Progenitor cell of endocrine pancreas (in vitro differentiated cells): ENCODE results near the gene MYO5C. TPM values are rescaled to one million over a fixed set of nuclear protein-coding genes. Genes with fewer than 3 reads are reported as not detected.
A peak's percentile ranks its signal among the peaks of the same experiment; 100 is the strongest.

Source experiments
- DNase-seq: peaks from one replicate; pipeline ENCODE4 v3.0.0; 2021; ENCODE audit warnings: low spot score; ENCODE audit not compliant: unreplicated experiment
- H3K27ac Mint-ChIP-seq: 2 replicates; pipeline ENCODE4 v1.8.0; 2021; ENCODE audit warnings: mild to moderate bottlenecking, moderate library complexity, mixed read lengths
- H3K27me3 Mint-ChIP-seq: 2 replicates; pipeline ENCODE4 v1.8.0; 2021; ENCODE audit warnings: mixed read lengths
- H3K36me3 Mint-ChIP-seq: 2 replicates; pipeline ENCODE4 v1.8.0; 2022; ENCODE audit warnings: mixed read lengths; ENCODE audit not compliant: insufficient read depth
- H3K4me1 Mint-ChIP-seq: 2 replicates; pipeline ENCODE4 v1.8.0; 2021; ENCODE audit warnings: low read depth, mixed read lengths
- H3K4me3 Mint-ChIP-seq: 2 replicates; pipeline ENCODE4 v1.8.0; 2021; ENCODE audit warnings: low read depth, mild to moderate bottlenecking, moderate library complexity, mixed read lengths
- H3K9me3 Mint-ChIP-seq: 2 replicates; pipeline ENCODE4 v1.8.0; 2021; ENCODE audit warnings: low read depth, mixed read lengths
- total RNA-seq: library from RNA; stranded (reverse); gene quantifications from 2 replicates; pipeline ENCODE4 v1.2.1, GENCODE V29; 2021
- TF ChIP-seq, protein P1 (sequence below): fragments of 200-600 bp; sonication (generic); IDR thresholded peaks from one replicate; pipeline ENCODE4 v1.5.0; 2021; ENCODE audit warnings: antibody characterized with exemption, mild to moderate bottlenecking; ENCODE audit not compliant: unreplicated experiment

The MYO5C gene
- total RNA-seq, 1 donor from 2014 or later = 65.6 TPM

- Mint-ChIP-seq H3K27me3 (no peaks in the 10 kb centered on the region), H3K9me3 (no peaks in the 10 kb centered on the region), H3K4me3 (peak overlapping the region; percentile 80), H3K36me3 (peaks cover 5% of the 10 kb centered on the region), H3K27ac (peak overlapping the region; percentile 84), H3K4me1 (peaks cover 29% of the 10 kb centered on the region)
- TF ChIP-seq, protein P1, sequence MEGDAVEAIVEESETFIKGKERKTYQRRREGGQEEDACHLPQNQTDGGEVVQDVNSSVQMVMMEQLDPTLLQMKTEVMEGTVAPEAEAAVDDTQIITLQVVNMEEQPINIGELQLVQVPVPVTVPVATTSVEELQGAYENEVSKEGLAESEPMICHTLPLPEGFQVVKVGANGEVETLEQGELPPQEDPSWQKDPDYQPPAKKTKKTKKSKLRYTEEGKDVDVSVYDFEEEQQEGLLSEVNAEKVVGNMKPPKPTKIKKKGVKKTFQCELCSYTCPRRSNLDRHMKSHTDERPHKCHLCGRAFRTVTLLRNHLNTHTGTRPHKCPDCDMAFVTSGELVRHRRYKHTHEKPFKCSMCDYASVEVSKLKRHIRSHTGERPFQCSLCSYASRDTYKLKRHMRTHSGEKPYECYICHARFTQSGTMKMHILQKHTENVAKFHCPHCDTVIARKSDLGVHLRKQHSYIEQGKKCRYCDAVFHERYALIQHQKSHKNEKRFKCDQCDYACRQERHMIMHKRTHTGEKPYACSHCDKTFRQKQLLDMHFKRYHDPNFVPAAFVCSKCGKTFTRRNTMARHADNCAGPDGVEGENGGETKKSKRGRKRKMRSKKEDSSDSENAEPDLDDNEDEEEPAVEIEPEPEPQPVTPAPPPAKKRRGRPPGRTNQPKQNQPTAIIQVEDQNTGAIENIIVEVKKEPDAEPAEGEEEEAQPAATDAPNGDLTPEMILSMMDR = no peak
- no peak for DNase-seq
Observed at GRCh38 chr15:52294881-52295420, 653 bp downstream of the MYO5C start.

- Mint-ChIP-seq H3K4me1 (peaks cover 49% of the 10 kb centered on the region), H3K27ac (peak overlapping the region; percentile 73)
Observed at GRCh38 chr15:52292780-52293392, 2.7 kb downstream of the MYO5C start.

GRCh38 chr15:52291204-52291603 is 4.4 kb downstream of the MYO5C start:
- peaks cover 59% of the 10 kb centered on the region for H3K4me1 Mint-ChIP-seq
- no peak overlapping the region for H3K4me3 Mint-ChIP-seq
- peak overlapping the region; percentile 84 for H3K27ac Mint-ChIP-seq
- TF ChIP-seq, protein P1 = no peak
- H3K9me3 Mint-ChIP-seq = peaks cover 3% of the 10 kb centered on the region
- H3K36me3 Mint-ChIP-seq = peaks cover 9% of the 10 kb centered on the region
- H3K27me3 Mint-ChIP-seq = no peaks in the 10 kb centered on the region
- no peak for DNase-seq

More at GRCh38 chr15:52292780-52293392, 2.7 kb downstream of the MYO5C start:
- Mint-ChIP-seq H3K36me3 (peaks cover 6% of the 10 kb centered on the region), H3K4me3 (peak overlapping the region; percentile 48), H3K9me3 (no peaks in the 10 kb centered on the region), H3K27me3 (no peaks in the 10 kb centered on the region)
- TF ChIP-seq, protein P1 = no peak
- no peak for DNase-seq

DNA sequence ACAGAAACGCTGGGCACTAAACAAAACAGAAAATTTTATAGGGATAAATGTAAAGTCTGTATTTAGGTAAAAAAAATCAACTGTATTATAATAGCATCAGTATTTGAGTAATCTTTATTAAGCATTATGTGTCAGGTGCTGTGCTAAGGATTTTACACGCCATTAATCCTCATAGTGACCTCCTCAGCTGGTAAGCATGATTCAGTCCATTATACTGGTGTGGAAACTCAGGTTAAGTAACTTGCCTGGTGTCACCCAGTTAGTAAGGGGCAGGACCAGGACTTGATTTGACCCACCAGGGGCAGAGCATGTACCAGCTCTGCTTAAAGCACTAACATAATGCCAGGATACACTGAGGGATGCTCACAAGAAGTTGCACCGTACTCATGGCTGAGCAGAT is 4.8 kb downstream of the MYO5C start:
- Mint-ChIP-seq H3K4me1 (peaks cover 59% of the 10 kb centered on the region), H3K9me3 (peaks cover 3% of the 10 kb centered on the region), H3K36me3 (peaks cover 9% of the 10 kb centered on the region), H3K4me3 (no peak overlapping the region), H3K27me3 (no peaks in the 10 kb centered on the region), H3K27ac (no peak overlapping the region)
- TF ChIP-seq, protein P1 = no peak
- no peak for DNase-seq

DNA sequence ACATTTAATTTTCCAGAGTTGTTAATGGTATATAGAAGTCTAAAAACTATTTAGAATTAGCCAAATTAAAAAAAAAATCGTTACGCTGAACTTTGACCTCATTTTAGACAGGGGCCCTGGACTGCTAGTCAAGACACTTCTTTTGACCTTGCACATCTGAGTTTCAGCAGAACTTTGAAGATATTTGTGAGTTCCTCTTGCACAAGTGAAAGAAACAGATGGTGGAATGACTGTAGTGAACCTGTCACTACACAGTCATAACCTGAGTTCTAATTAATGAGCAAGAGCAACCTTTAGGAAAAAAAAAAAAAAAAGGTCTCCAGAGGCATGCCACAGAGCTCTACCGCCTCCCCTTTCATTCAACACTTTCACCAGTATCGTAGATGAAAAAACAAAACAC is 5.3 kb downstream of the MYO5C start:
- Mint-ChIP-seq H3K27me3 (no peaks in the 10 kb centered on the region), H3K4me1 (peaks cover 59% of the 10 kb centered on the region), H3K9me3 (peaks cover 3% of the 10 kb centered on the region), H3K36me3 (peaks cover 11% of the 10 kb centered on the region), H3K27ac (peak overlapping the region; percentile 85), H3K4me3 (no peak overlapping the region)
- no peak for DNase-seq
- TF ChIP-seq, protein P1 = no peak
